ENCODE data around the gene CENATAC.
"Not testable (repeated sequence)": the region's sequence is repeated elsewhere in the genome, so short reads cannot be mapped to it uniquely, and the experiment has no call there.

The CENATAC gene

DNA sequence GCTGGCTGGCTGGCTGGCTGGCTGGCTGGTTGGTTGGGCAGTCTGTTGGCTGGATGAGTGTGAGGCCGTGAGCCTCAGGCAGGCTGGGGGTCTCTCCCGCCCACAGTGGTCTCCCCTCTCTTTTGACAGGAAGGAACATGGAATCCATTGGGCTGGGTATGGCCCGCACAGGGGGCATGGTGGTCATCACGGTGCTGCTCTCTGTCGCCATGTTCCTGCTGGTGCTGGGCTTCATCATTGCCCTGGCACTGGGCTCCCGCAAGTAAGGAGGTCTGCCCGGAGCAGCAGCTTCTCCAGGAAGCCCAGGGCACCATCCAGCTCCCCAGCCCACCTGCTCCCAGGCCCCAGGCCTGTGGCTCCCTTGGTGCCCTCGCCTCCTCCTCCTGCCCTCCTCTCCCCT lies 40.0 kb upstream of the CENATAC start:
- Histone ChIP-seq H4K20me1 (ENCODE audit: insufficient read depth, low read length) (no peaks in the 10 kb centered on the region), H3F3A (ENCODE audit: insufficient read depth, low read length) (no peaks in the 10 kb centered on the region), H3K9me2 (replicated peaks; ENCODE audit: insufficient read depth, low read length) (no peaks in the 10 kb centered on the region), H2AFZ (ENCODE audit: low read length) (no peak overlapping the region), H3K9ac (ENCODE audit: low read length) (no peak overlapping the region), H3K4me2 (ENCODE audit: low read depth, low read length) (no peak overlapping the region), H3K27ac (ENCODE audit: low read length) (no peak overlapping the region), H3K9me3 (replicated peaks; ENCODE audit: insufficient read depth, low read length) (no peaks in the 10 kb centered on the region), H3K36me3 (replicated peaks; ENCODE audit: insufficient read depth, low read length) (no peaks in the 10 kb centered on the region), H3K79me2 (ENCODE audit: low read length) (no peaks in the 10 kb centered on the region), H3K4me3 (ENCODE audit: low read length) (no peak overlapping the region), H3K4me1 (ENCODE audit: low read length) (no peaks in the 10 kb centered on the region), H3K27me3 (replicated peaks; ENCODE audit: insufficient read depth, low read length) (no peaks in the 10 kb centered on the region)
- DNase-seq, result no peak
- TF ChIP-seq EZH2 (optimal IDR thresholded peaks at IDR 0.05; ENCODE audit: low read depth, low read length) (no peak), EZH2phosphoT487 (IDR thresholded peaks at IDR 0.05; ENCODE audit: low read length) (no peak)
- TF ChIP-seq, protein P1, sequence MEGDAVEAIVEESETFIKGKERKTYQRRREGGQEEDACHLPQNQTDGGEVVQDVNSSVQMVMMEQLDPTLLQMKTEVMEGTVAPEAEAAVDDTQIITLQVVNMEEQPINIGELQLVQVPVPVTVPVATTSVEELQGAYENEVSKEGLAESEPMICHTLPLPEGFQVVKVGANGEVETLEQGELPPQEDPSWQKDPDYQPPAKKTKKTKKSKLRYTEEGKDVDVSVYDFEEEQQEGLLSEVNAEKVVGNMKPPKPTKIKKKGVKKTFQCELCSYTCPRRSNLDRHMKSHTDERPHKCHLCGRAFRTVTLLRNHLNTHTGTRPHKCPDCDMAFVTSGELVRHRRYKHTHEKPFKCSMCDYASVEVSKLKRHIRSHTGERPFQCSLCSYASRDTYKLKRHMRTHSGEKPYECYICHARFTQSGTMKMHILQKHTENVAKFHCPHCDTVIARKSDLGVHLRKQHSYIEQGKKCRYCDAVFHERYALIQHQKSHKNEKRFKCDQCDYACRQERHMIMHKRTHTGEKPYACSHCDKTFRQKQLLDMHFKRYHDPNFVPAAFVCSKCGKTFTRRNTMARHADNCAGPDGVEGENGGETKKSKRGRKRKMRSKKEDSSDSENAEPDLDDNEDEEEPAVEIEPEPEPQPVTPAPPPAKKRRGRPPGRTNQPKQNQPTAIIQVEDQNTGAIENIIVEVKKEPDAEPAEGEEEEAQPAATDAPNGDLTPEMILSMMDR (IDR thresholded peaks at IDR 0.05; ENCODE audit: low read length), result no peak

DNA sequence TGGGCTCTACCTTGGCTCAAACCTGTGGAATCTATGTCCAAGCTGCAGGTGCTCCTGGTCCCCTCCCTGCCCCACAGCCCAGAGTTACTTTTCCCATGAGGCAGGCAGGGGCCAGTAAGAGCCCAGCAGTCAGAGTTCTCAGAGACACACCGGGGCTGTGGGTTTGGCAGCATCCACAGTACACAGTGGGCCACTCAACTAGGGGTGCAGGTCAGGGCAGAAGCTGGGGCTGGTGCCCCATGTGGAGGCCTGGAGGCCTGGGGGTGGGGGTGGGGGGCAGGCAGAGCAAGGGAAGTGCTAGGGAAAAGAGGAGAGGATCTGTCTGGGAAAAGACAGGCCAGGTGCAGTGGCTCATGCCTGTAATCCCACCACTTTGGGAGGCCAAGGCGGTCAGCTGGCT lies 39.4 kb upstream of the CENATAC start:
- H3K9me2 ChIP-seq (replicated peaks; ENCODE audit: insufficient read depth, low read length), result no peaks in the 10 kb centered on the region
- H3K4me2 ChIP-seq (ENCODE audit: low read depth, low read length), result no peak overlapping the region
- no peaks in the 10 kb centered on the region for H3F3A ChIP-seq (ENCODE audit: insufficient read depth, low read length)
- TF ChIP-seq EZH2phosphoT487 (IDR thresholded peaks at IDR 0.05; ENCODE audit: low read length), result no peak
- H3K9me3 ChIP-seq (replicated peaks; ENCODE audit: insufficient read depth, low read length), result no peaks in the 10 kb centered on the region
- no peak overlapping the region for H3K4me3 ChIP-seq (ENCODE audit: low read length)
- DNase-seq, result no peak
- no peaks in the 10 kb centered on the region for H4K20me1 ChIP-seq (ENCODE audit: insufficient read depth, low read length)
- no peaks in the 10 kb centered on the region for H3K36me3 ChIP-seq (replicated peaks; ENCODE audit: insufficient read depth, low read length)
- no peak overlapping the region for H3K9ac ChIP-seq (ENCODE audit: low read length)
- H2AFZ ChIP-seq (ENCODE audit: low read length), result no peak overlapping the region
- H3K27ac ChIP-seq (ENCODE audit: low read length), result no peak overlapping the region
- no peaks in the 10 kb centered on the region for H3K4me1 ChIP-seq (ENCODE audit: low read length)
- no peaks in the 10 kb centered on the region for H3K27me3 ChIP-seq (replicated peaks; ENCODE audit: insufficient read depth, low read length)
- no peaks in the 10 kb centered on the region for H3K79me2 ChIP-seq (ENCODE audit: low read length)

DNA sequence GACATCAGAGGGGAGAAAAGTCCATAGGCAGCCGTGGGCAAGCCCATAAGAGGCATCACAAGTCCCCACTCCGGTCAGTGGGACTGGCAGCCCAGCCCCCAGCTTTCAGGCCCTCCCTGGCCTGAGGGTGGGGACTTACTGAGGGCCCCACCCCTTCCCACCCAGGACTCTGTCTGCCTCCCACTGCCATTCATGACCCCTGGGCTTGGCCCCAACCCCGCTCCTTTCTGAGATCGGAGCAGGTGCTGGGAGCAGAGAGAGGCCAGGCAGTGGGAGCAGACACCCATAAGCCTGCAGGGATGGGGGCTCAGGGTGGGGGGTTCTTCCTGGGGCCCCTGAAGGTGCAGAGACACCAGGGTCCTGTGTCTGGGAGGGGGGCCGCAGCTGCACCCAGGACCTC lies 36.7 kb upstream of the CENATAC start:
- Histone ChIP-seq H3K9ac (ENCODE audit: low read length) (no peak overlapping the region), H3K4me2 (ENCODE audit: low read depth, low read length) (no peak overlapping the region), H4K20me1 (ENCODE audit: insufficient read depth, low read length) (no peaks in the 10 kb centered on the region), H3K4me3 (ENCODE audit: low read length) (no peak overlapping the region), H3K79me2 (ENCODE audit: low read length) (no peaks in the 10 kb centered on the region), H3K9me2 (replicated peaks; ENCODE audit: insufficient read depth, low read length) (no peaks in the 10 kb centered on the region), H3F3A (ENCODE audit: insufficient read depth, low read length) (no peaks in the 10 kb centered on the region), H3K36me3 (replicated peaks; ENCODE audit: insufficient read depth, low read length) (no peaks in the 10 kb centered on the region), H3K4me1 (ENCODE audit: low read length) (no peaks in the 10 kb centered on the region), H3K27me3 (replicated peaks; ENCODE audit: insufficient read depth, low read length) (no peaks in the 10 kb centered on the region), H3K27ac (ENCODE audit: low read length) (no peak overlapping the region), H3K9me3 (replicated peaks; ENCODE audit: insufficient read depth, low read length) (no peaks in the 10 kb centered on the region), H2AFZ (ENCODE audit: low read length) (no peak overlapping the region)
- no peak for DNase-seq
- TF ChIP-seq, protein P1 (IDR thresholded peaks at IDR 0.05; ENCODE audit: low read length), result no peak
- no peak for TF ChIP-seq EZH2 (optimal IDR thresholded peaks at IDR 0.05; ENCODE audit: low read depth, low read length)
- no peak for TF ChIP-seq EZH2phosphoT487 (IDR thresholded peaks at IDR 0.05; ENCODE audit: low read length)

DNA sequence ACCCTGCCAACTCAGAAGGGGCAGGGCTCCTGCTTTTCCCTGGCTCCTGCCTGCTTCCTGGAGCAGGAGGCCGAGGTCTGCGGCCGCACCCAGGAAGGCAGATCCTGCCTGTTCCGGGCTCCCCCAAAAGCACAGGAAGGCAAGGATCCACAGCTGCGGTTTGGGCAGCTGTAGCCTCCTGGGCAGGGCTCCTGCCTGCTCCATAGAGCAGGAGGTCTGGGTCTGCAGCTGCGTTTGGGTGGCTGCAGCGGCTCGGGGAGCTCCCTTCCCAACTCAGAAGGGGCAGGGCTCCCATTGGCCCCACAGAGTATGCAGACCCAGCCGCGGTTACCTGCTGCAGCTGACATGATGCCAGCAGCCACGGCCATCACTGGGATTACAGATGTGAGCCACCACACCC lies 36.3 kb upstream of the CENATAC start:
- no peaks in the 10 kb centered on the region for H4K20me1 ChIP-seq (ENCODE audit: insufficient read depth, low read length)
- no peak for TF ChIP-seq EZH2 (optimal IDR thresholded peaks at IDR 0.05; ENCODE audit: low read depth, low read length)
- no peak for TF ChIP-seq EZH2phosphoT487 (IDR thresholded peaks at IDR 0.05; ENCODE audit: low read length)
- TF ChIP-seq, protein P1 (IDR thresholded peaks at IDR 0.05; ENCODE audit: low read length), result no peak
- no peaks in the 10 kb centered on the region for H3K79me2 ChIP-seq (ENCODE audit: low read length)
- H3K4me3 ChIP-seq (ENCODE audit: low read length), result no peak overlapping the region
- no peak overlapping the region for H3K4me2 ChIP-seq (ENCODE audit: low read depth, low read length)
- H3K9ac ChIP-seq (ENCODE audit: low read length), result no peak overlapping the region
- H2AFZ ChIP-seq (ENCODE audit: low read length), result no peak overlapping the region
- no peaks in the 10 kb centered on the region for H3K9me3 ChIP-seq (replicated peaks; ENCODE audit: insufficient read depth, low read length)
- H3K36me3 ChIP-seq (replicated peaks; ENCODE audit: insufficient read depth, low read length), result no peaks in the 10 kb centered on the region
- no peak overlapping the region for H3K27ac ChIP-seq (ENCODE audit: low read length)
- H3K4me1 ChIP-seq (ENCODE audit: low read length), result no peaks in the 10 kb centered on the region
- DNase-seq, result no peak
- no peaks in the 10 kb centered on the region for H3K9me2 ChIP-seq (replicated peaks; ENCODE audit: insufficient read depth, low read length)
- no peaks in the 10 kb centered on the region for H3K27me3 ChIP-seq (replicated peaks; ENCODE audit: insufficient read depth, low read length)
- H3F3A ChIP-seq (ENCODE audit: insufficient read depth, low read length), result no peaks in the 10 kb centered on the region

DNA sequence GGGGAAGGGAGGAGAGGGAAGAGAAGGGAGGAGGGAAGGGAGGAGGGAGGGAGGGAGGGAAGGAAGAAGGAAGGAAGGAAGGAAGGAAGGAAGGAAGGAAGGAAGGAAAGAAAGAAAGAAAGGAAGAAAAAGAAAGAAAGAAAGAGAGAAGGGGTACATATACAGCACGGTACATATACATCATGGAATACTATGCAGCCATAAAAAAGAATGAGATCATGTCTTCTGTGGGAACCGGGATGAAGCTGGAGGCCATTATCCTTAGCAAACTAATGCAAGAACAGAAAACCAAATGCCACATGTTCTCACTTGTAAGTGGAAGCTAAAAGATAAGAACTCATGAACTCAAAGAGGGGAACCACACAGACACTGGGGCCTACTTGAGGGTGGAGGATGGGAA lies 28.4 kb upstream of the CENATAC start:
- H3K4me3 ChIP-seq (ENCODE audit: low read length); DNase-seq: not testable (repeated sequence)

More for the DNA sequence above, 28.4 kb upstream of the CENATAC start:
- H3K9ac ChIP-seq (ENCODE audit: low read length); H3F3A ChIP-seq (ENCODE audit: insufficient read depth, low read length); H3K4me1 ChIP-seq (ENCODE audit: low read length); H3K27me3 ChIP-seq (replicated peaks; ENCODE audit: insufficient read depth, low read length); H3K4me2 ChIP-seq (ENCODE audit: low read depth, low read length); H3K79me2 ChIP-seq (ENCODE audit: low read length); H2AFZ ChIP-seq (ENCODE audit: low read length); H4K20me1 ChIP-seq (ENCODE audit: insufficient read depth, low read length); H3K36me3 ChIP-seq (replicated peaks; ENCODE audit: insufficient read depth, low read length); H3K9me2 ChIP-seq (replicated peaks; ENCODE audit: insufficient read depth, low read length); H3K27ac ChIP-seq (ENCODE audit: low read length); H3K9me3 ChIP-seq (replicated peaks; ENCODE audit: insufficient read depth, low read length): not testable (repeated sequence)
